ENCODE data around the gene CCDC86.

- TF ChIP-seq CTCF (IDR thresholded peaks at IDR 0.05): no peak
- no peak for TF ChIP-seq POLR2A (IDR thresholded peaks at IDR 0.05)
- TF ChIP-seq EP300 (IDR thresholded peaks at IDR 0.05): no peak
Observed at GRCh38 chr11:60876168-60876485, 34.2 kb downstream of the CCDC86 start.
